Renal cortex interstitium (tissue), 11 donors: ENCODE data around the gene RSU1. TPM values are rescaled to one million over a fixed set of nuclear protein-coding genes. Genes with fewer than 3 reads are reported as not detected.

Source experiments
- DNase-seq, 11 donors: peaks; one replicate each; pipeline ENCODE4 v3.0.0-alpha.2; 2013; ENCODE audit warnings: low read depth in 9 of 11, low spot score in 4 of 11; ENCODE audit errors: extremely low read depth in 1 of 11
- polyA plus RNA-seq, 3 donors: library from polyadenylated mRNA; unstranded; fragments of 120-200 nt; gene quantifications; one replicate each; pipeline ENCODE4 v1.2.1, GENCODE V29; 2013; ENCODE audit not compliant: insufficient read length in 3 of 3

The RSU1 gene
- polyA plus RNA-seq, 3 donors, result 66.5 to 71.2 (median 68.3) TPM

DNA sequence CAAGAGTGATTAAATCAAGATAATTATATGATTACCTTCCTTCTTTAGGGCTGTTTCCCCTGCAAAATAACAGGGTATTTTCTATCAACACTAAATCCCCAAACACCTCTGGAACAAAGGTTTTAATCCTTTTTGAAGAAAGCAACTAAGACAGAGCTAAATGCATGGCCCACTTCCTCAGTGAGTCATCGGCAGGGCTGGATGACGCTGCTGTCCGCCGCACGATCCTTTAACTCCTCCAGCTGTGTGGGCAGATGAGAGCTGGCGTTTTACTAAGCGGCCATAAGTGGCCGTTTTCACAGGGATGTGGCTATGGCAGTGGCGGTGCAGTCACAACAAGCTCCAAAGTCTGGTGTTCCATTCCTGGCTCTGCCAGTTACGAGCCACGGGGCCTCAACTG, 219.6 kb downstream of the RSU1 start:
- no peak for DNase-seq

GRCh38 chr10:16592378-16592777, 224.8 kb downstream of the RSU1 start:
- DNase-seq, result no peak

DNA sequence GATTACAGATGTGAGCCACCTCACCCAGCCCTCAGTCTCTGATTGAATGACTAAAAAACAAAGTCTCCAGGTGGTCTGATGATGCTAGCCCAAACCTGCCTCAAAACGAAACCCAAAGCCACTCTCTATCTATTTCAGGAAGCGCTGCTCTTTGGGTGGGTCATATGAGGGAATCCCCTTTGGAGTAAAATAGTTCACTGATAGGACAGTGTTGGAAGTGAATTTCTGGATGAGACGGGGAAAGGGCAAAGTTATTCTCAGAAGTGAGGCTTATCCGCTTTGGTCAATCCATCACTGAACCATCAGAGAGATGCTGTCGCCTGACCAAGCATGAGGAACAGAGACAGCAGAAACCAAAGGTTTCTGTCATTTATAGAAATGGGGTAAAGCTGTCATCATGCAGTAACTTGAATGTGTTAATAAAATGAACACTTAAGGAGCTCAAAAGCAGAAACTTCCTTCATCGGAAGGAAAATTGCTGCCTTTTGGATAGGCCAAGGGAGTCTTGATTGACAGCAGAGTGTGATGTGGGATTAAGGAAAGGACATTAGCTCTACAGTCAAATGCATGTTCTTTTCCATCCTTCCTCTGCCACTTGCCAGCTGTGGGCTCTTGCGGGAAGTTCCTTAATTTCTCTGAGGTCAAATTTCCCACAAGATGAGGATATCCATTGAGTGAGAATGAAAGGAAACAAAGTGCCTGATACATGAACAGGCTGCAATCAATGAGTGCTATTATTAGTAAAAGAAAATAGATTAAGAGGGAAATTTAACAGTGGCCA, 230.7 kb downstream of the RSU1 start:
- no peak for DNase-seq

GRCh38 chr10:16585103-16585502, 232.1 kb downstream of the RSU1 start:
- peak in 6 of 11 donors; percentile 1 to 11 (median 2) for DNase-seq

GRCh38 chr10:16583382-16583781, 233.8 kb downstream of the RSU1 start:
- no peak for DNase-seq

DNA sequence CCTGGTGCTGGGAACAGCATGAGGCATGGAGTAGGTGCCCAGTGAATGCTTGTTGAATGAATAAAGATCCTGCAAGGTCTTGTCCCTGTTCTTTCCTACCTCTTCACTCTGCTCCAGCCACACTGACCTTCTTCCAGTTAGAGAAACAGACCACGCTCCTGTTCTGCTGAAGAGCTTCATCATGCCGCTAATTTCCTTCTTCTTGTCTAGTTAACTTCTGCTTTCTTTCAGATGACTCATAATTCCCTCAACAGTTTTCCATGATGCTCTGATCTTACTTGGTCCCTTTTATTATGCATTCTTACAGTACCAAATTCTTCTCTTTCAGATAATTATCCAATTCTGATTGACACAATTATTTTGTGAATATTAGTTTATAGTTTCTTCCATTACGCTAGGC, 236.0 kb downstream of the RSU1 start:
- DNase-seq, result no peak

DNA sequence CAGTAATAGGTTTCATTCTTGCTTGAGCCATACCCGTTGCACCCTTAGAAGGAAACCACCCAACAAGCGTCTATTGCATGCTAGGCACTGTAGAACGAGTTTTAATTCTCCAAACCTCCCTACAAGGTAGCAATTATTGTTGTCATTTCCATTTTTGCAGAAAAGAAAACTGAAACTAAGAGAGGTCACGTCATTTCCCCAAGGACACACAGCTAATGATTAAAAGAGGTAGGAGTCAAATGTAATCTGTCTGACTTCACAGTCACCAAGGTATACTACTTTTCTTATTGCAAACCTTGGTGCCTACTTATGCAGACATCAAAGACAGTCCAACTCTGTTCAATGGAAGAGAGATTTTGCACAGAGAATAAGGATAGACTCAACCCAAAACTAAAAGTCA, 246.5 kb downstream of the RSU1 start:
- no peak for DNase-seq

DNA sequence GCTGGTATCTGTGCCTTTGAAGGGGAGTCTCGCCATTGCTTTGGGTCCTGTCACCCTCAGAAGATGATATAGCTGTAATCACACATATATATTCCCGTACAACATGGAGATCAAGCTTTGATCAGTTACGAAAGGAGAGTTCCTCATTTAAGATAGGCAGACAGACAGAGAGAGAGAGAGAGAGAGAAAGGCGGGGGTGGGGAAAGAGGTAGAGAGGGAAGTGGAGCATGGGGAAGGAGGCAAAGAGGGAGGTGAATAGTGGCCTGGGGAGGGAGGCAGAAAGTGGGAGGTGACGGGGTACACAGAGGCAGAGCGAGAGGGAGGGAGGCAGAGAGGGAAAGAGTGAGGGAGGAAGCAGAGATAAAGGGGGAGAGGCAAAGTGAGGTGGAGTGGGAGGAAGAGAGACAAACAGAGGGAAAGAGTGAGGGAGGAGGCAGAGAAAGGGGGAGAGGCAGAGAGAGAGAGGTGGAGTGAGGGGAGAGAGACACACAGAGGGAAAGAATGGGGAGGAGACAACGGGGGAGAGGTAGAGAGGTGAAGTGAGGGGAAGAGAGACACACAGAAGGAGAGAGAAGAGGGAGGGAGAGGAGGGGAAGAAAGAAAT, 250.9 kb downstream of the RSU1 start:
- DNase-seq, result no peak

- DNase-seq, result no peak
Measured at GRCh38 chr10:16565604-16566003, 251.6 kb downstream of the RSU1 start.

- no peak for DNase-seq
Measured at GRCh38 chr10:16562891-16563290, 254.3 kb downstream of the RSU1 start.

GRCh38 chr10:16559236-16559773, 257.9 kb downstream of the RSU1 start:
- DNase-seq, result no peak

- no peak for DNase-seq
Measured at GRCh38 chr10:16547973-16548372, 269.3 kb downstream of the RSU1 start.

DNA sequence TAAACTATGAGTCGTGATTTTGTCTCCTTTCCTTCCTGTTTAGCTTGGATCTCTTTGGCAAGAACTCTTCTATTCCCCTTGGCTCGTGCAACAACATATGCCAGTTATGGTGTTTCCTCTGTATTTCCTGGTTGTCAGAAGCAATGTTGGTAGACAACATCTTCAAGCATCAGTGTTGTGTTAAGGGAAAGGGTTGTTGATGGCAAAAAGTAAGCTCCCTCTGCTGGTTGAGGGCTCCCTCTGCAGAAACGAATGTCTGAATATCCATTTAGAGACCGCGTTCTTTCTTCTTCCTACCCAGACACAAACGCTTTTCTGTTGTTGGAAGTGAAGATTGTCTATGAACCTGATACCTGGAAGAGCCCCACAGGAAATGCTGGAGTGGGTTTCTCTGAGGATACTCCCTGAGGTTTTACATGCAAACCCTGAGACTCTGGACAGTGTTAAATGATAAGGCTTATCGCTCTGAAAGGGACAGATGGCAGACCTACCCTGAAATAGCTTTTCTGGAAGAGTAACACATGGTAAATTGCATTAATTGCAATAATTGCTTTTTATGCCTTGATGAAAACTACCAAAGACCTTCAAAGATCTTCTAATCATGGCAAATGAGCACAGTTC, 272.0 kb downstream of the RSU1 start:
- DNase-seq, result peak in 1 of 11 donors; percentile 5

GRCh38 chr10:16544591-16544990, 272.6 kb downstream of the RSU1 start:
- no peak for DNase-seq

- DNase-seq, result no peak
Measured at GRCh38 chr10:16544099-16544498, 273.1 kb downstream of the RSU1 start.
